ENCODE data around the gene SEMA6A. TPM values are rescaled to one million over a fixed set of nuclear protein-coding genes. Genes with fewer than 3 reads are reported as not detected.

Gene SEMA6A
- total RNA-seq, 1 experiment from 2014 or later = 53.3 TPM

DNA sequence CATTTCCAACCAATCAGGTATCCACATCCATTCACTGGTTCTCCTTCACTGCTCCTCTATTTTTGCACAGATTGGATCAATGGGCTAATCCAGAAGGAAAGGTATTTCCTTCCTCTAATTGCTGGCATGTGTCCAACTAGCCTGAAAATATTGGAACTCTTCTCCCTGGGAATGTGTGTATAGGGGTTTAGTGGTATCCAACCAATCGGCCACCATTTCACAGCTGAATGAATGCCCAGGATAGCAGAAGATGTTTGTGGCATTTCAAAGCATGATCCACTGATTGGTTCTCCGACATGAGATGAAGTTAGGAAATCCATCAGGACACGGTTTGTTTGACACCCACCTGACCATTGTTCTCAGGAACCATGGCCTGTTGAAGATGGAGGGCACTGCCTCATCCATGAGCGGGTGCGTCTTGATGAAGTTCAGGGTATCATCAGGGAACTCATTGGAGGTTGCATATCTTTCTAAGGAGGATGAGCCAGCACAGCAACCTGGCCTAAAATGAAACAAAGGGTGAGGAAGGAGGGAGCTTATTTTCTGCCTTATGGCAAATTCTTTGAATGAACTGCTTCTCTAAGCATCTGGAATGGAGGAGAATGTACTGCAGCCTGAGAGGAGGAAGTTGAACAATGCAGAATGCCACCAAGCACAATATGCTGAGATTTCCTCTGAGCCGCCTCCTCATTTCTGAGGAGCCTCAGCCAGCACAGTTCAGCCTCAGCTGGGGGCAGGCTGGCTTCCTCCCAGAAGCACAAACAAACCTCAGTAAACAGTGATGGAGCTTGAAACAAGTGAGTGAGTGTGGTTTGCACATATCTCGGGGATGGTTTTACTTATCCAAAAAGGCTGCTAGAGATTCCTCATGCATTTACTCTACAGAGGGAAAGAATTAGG, 94.6 kb downstream of the SEMA6A start:
- Mint-ChIP-seq H3K36me3 (ENCODE audit: insufficient read depth, unreplicated experiment) (peaks cover 44% of the 10 kb centered on the region), H3K27ac (ENCODE audit: unreplicated experiment) (no peak overlapping the region), H3K27me3 (ENCODE audit: unreplicated experiment) (no peaks in the 10 kb centered on the region), H3K9me3 (ENCODE audit: low read depth, unreplicated experiment) (peaks cover 8% of the 10 kb centered on the region), H3K4me3 (ENCODE audit: low read depth, unreplicated experiment) (no peak overlapping the region), H3K4me1 (ENCODE audit: low read depth, unreplicated experiment) (no peaks in the 10 kb centered on the region)
- TF ChIP-seq, protein P1, sequence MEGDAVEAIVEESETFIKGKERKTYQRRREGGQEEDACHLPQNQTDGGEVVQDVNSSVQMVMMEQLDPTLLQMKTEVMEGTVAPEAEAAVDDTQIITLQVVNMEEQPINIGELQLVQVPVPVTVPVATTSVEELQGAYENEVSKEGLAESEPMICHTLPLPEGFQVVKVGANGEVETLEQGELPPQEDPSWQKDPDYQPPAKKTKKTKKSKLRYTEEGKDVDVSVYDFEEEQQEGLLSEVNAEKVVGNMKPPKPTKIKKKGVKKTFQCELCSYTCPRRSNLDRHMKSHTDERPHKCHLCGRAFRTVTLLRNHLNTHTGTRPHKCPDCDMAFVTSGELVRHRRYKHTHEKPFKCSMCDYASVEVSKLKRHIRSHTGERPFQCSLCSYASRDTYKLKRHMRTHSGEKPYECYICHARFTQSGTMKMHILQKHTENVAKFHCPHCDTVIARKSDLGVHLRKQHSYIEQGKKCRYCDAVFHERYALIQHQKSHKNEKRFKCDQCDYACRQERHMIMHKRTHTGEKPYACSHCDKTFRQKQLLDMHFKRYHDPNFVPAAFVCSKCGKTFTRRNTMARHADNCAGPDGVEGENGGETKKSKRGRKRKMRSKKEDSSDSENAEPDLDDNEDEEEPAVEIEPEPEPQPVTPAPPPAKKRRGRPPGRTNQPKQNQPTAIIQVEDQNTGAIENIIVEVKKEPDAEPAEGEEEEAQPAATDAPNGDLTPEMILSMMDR (IDR thresholded peaks at IDR 0.05; ENCODE audit: unreplicated experiment) = no peak
- BruUV-seq (replicated peaks) = no TSS peak
- DNase-seq = no peak
- CTCF ChIA-PET = no interaction called here
- intact Hi-C loops (cut with micrococcal nuclease; ENCODE audit: unreplicated experiment) = no loop called here

DNA sequence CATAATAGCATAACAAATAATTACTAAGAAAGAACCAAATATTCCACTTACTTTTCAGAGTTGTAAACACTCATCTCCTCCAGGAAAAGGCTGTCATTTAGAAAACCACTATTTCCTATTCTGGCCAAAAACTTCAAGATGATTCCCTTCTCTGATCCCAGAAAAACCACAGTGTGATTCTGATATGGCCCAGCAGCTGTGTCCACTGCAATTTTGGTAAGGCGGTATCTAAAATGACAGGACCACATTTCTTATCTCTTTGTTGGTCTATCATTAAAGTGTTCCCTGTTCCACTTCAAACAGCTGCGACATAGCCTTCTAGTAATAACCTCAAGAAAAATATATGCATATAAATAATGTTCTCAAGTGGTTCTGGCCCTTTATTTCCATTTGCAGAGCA, 96.1 kb downstream of the SEMA6A start:
- peaks cover 8% of the 10 kb centered on the region for H3K9me3 Mint-ChIP-seq (ENCODE audit: low read depth, unreplicated experiment)
- no peak for DNase-seq
- H3K4me1 Mint-ChIP-seq (ENCODE audit: low read depth, unreplicated experiment) = peaks cover 10% of the 10 kb centered on the region
- TF ChIP-seq, protein P1 (IDR thresholded peaks at IDR 0.05; ENCODE audit: unreplicated experiment) = no peak
- H3K27ac Mint-ChIP-seq (ENCODE audit: unreplicated experiment) = no peak overlapping the region
- no peak overlapping the region for H3K4me3 Mint-ChIP-seq (ENCODE audit: low read depth, unreplicated experiment)
- intact Hi-C loops (cut with micrococcal nuclease; ENCODE audit: unreplicated experiment) = no loop called here
- CTCF ChIA-PET = no interaction called here
- no TSS peak for BruUV-seq (replicated peaks)
- H3K36me3 Mint-ChIP-seq (ENCODE audit: insufficient read depth, unreplicated experiment) = peaks cover 44% of the 10 kb centered on the region
- H3K27me3 Mint-ChIP-seq (ENCODE audit: unreplicated experiment) = no peaks in the 10 kb centered on the region

DNA sequence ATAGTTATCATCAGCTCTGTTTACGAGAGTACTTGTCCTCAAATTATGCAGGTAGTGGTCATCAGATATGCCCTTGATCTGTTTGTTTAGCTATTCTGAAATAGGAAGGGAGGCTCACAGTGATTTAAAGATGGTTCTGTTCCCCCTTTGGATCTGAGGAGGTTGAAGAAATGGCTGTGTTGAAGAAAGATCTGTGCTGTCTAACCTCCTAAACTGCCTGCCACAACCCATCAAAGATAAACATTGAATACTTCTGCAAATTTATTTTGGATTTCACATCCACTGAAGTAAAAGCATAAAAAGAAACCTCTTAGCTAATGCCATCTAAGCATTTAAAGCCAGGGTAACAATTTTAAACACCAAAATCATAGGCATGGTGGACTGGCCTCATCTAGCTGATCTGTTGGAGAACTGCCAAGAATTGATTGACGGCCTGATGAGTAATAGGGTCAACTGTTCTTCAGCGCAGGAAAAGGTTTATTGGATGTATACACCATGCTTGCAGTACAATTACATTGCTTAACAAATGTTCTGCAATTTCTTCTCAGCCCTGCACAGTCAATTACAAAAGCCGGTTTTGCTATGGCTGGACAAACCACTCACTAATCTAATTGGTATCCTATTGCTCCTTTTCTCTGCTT, 97.6 kb downstream of the SEMA6A start:
- Mint-ChIP-seq H3K4me3 (ENCODE audit: low read depth, unreplicated experiment) (no peak overlapping the region), H3K4me1 (ENCODE audit: low read depth, unreplicated experiment) (peaks cover 15% of the 10 kb centered on the region), H3K9me3 (ENCODE audit: low read depth, unreplicated experiment) (peaks cover 8% of the 10 kb centered on the region), H3K27me3 (ENCODE audit: unreplicated experiment) (no peaks in the 10 kb centered on the region), H3K27ac (ENCODE audit: unreplicated experiment) (no peak overlapping the region), H3K36me3 (ENCODE audit: insufficient read depth, unreplicated experiment) (peaks cover 45% of the 10 kb centered on the region)
- intact Hi-C loops (cut with micrococcal nuclease; ENCODE audit: unreplicated experiment) = no loop called here
- TF ChIP-seq, protein P1 (IDR thresholded peaks at IDR 0.05; ENCODE audit: unreplicated experiment) = no peak
- no TSS peak for BruUV-seq (replicated peaks)
- peak; percentile 17 for DNase-seq
- CTCF ChIA-PET = no interaction called here

DNA sequence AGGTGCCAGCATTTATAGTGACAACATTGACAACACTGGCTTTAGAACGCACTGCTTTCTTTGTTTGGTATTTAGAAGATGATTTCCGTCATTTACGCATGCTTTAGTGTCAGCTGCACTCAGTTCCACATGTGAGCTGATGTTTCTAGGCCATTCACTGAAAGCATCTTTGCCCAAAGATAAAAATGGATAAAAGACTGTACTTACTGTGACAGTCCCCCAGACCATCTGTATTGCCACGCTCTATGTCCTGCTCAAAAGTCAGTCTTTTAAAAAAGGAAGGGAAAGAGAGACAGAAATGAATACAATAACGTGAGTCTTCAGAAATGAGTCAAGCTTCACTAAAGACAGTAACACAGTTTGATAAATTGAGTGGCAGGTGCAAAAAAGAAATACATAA, 99.3 kb downstream of the SEMA6A start:
- Mint-ChIP-seq H3K9me3 (ENCODE audit: low read depth, unreplicated experiment) (peaks cover 6% of the 10 kb centered on the region), H3K4me1 (ENCODE audit: low read depth, unreplicated experiment) (peaks cover 15% of the 10 kb centered on the region), H3K27ac (ENCODE audit: unreplicated experiment) (no peak overlapping the region), H3K36me3 (ENCODE audit: insufficient read depth, unreplicated experiment) (peaks cover 40% of the 10 kb centered on the region), H3K4me3 (ENCODE audit: low read depth, unreplicated experiment) (no peak overlapping the region), H3K27me3 (ENCODE audit: unreplicated experiment) (no peaks in the 10 kb centered on the region)
- CTCF ChIA-PET = interaction anchor here (0.6 kb wide), 1 partner anchor 102 kb away, joined by 3 read pairs; no protein-coding TSS in a partner anchor
- intact Hi-C loops (cut with micrococcal nuclease; ENCODE audit: unreplicated experiment) = no loop called here
- TF ChIP-seq, protein P1 (IDR thresholded peaks at IDR 0.05; ENCODE audit: unreplicated experiment) = no peak
- DNase-seq = no peak
- BruUV-seq (replicated peaks) = no TSS peak
